ENCODE results near the gene RESP18.
"Not testable (repeated sequence)": the region's sequence is repeated elsewhere in the genome, so short reads cannot be mapped to it uniquely, and the experiment has no call there.

The RESP18 gene

DNA sequence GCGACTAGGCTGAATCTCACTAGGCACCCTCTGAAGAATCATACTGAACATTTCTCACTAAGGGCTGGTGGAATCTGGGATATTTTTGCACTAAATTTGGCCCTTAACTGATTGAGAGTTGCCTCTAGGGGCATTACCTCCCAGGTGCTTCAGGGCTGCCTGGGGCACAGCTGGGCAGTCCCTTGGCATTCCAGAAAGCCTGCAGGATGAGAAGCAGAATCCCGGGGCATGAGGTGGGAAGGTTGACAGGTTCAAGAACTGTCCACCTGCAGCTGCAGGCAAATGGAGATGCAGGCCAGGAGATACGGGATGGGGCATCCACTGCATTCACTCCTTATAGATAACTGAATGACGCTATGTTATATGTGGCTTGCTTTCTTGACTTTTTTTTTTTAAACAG, 7.4 kb downstream of the RESP18 start:
- no peak for DNase-seq

DNA sequence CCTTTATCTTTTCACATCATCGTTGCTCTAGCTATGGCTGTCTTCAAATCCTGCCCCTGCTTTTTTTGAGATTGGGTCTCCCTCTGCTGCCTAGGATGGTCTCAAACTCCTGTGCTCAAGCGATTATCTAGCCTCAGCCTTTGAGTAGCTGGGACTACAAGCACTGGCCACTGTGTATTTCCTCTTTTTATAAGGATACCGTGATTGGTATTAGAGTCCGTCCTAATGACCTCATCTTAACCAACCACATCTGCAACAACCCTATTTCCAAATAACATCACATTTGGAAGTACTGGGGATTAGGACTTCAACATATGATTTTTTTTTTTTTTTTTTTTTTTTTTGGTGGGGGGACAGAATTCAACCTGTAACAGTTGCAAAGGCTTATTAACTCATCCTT, 9.1 kb downstream of the RESP18 start:
- no peak for DNase-seq

DNA sequence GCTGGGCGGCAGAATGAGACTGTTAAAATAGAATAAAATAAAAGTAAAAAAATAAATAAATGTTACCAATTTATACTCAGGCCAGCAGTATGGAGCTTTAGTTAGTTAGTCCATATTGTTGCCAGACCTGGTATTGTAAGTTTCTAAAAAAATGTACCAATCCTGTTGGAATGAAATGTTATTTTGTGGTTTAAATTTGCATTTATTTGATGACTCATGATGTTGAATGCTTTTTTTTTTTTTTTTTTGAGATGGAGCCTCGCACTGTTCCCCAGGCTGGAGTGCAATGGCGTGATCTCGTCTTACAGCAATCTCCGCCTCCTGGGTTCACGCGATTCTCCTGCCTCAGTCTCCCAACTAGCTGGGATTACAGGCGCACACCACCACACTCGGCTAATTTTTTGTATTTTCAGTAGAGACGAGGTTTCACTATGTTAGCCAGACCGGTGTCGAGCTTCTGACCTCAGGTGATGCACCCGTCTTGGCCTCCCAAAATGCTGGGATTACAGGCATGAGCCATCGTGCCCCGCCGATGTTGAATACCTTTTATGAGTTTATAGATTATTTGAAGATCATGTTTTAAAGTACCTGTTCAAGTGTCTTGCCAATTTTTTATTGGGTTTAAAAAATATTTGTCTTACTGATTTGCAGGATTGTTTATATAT, 17.6 kb downstream of the RESP18 start:
- no peak for DNase-seq

DNA sequence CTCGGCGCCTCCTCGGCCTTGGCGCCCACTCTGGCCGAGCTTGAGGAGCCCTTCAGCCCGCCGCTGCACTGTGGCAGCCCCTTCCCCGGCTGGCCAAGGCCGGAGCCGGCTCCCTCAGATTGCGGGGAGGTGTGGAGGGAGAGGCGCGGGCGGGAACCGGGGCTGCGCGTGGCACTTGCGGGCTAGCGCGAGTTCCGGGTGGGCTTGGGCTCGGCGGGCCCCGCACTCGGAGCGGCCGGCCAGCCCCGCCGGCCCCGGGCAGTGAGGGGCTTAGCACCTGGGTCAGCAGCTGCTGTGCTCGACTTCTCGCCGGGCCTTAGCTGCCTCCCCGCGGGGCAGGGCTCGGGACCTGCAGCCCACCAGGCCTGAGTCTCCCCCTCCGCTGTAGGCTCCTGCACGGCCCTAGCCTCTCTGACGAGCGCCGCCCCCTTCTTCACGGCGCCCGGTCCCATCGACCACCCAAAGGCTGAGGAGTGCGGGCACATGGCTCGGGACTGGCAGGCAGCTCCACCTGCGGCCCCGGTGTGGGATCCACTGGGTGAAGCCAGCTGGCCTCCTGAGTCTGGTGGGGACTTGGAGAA, 19.8 kb downstream of the RESP18 start:
- not testable (repeated sequence) for DNase-seq

DNA sequence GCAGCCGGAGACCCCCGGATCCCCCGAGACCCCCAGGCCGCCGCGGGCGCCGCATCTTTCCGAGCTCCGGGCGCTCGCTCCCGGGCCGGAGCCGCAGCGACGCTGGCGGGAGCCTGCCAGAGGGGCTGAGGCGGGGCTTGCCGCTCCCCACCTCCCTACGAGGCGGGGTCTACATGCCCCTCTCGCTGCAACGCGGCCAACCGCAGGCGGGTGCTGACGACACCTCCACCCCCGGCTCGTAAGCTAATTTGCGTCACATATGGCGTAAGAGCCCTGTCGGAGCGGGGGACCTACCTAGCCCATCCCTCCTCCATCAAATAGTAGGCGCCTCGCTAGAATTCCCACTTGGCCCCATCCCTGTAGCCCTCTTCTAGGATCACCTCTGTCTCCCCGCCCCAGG, 23.3 kb downstream of the RESP18 start, which contains the start of gene PTPRN:
Gene PTPRN, minus strand, starts transcription at position 124 of the 400 bp plus-strand sequence. Its CDS starts 69 bp downstream, at position 55.
- DNase-seq = no peak

DNA sequence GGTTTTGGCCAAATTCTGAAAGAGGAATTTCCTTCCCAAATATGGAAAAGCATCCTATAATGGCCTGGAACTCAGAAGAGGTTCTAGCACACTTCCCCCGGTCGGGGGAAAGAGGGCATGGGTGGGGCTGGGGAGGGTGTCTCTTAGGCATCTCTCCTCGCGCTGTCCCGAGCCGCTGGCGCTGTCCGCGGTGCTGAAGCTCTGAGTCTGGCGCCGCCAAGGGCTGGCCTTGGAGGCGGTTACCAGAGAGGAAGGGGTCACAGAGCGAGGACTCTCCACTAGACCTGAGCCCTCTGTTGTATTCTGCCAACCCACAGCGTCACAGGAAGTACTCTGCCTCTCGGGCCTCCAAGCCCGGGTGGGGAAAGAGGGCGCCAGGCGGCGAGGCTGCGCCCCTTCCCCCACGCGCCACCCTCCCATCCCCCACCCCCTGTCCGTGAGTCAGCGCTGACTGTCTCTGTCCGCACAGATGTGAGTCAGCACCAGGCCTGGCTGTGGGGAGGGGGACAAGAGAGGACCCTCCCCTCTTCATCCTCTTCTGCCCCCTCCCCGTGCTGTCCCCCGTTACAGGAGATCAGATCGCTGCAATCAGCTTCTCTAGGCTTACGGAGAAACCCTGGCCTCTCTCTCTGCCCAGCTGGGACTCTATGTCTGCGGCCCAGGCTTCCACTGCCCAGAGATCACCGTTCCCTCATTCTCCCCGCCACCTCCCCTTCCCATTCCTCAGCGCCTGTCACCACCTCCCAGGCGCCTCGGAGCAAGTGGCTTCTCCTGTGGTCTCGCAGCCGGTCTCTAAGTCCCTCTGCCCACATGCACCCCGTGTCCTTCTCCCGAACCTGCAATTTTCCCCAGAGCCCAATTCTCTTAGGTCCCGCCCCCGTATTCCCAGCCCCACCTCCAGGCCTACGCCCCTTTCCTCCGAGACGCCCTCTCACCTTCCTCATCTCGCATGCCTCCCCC, 24.1 kb downstream of the RESP18 start:
- no peak for DNase-seq

DNA sequence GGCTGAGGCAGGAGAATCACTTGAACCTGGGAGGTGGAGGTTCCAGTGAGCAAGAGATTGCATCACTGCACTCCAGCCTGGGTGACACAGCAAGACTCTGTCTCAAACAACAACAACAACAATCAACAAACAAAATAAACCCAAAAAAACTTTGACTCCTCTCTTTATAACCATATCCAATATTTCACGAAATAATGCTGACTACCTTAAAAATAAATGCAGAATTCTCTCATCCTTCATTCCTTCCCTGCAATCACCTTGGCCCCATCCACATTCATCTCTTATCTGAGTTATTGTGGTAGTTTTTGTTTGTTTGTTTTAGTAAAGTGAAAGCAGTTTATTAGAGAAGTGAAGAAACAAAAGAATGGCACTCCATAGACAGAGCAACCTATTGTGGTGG, 26.5 kb downstream of the RESP18 start:
- no peak for DNase-seq

DNA sequence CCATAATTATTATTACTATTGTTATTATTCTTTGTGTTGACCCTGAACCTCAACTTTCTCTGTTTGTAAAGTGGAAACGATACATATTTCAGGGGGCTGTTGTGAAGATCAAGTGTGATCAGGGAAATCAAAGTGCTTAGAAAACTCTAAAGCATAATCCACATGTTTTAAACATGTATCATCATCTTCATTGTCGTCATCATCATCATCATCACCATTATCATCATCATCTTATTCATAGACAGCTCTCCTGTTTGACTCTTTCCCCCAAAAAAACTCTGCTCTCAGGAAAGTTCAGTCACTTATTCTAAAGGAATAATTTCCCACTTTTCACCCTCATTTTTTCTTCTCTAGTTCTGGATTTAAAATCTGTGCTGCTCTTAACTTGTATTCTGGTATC, 28.3 kb downstream of the RESP18 start:
- DNase-seq = no peak

DNA sequence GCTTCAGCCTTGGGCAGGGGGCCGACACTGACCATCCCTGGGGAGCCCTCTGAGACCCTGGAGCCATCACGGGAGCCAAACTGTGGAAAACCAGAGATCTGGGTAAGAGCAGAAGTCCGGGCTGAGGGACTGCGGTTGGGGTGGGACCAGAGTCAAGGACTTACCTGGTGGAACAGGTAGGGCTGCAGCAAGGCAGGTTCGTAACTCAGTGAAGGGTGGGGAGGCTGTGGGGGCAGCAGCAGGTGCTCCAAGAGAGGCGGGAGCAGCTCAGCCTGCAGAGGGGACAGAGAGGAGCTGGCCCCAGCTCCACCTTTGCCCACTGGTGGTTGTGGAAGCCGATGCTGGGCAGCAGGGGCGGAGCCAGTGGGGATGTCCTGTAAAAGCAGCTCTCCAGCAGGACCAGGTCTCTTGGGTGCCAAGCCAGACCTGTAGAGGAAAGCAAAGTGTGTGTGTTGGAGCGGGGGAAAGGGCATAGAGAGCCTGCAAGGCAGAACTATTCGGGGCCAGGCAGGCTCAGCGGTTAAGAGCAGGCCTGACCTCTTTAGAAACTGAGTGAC, 30.1 kb downstream of the RESP18 start:
- no peak for DNase-seq

DNA sequence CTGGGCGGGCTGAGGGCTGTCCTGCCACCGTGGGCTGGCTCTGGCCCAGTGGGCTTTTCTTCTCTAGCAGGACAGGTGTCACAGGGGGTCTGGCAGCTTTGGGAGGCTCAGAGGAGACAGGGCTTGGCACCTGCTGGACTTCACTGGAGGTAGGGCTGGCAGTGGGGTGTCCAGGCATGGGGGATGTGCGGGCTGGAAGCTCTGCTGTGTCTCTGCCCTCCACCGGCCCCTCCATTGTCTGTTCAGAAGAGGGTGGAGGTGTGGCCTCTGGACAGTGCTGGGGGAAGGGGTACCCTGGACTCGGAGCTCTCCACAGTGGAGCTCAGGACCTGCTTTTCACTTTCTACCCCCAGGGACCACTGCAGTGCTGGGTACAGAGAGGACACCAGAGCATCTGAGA, 32.5 kb downstream of the RESP18 start:
- DNase-seq = no peak

DNA sequence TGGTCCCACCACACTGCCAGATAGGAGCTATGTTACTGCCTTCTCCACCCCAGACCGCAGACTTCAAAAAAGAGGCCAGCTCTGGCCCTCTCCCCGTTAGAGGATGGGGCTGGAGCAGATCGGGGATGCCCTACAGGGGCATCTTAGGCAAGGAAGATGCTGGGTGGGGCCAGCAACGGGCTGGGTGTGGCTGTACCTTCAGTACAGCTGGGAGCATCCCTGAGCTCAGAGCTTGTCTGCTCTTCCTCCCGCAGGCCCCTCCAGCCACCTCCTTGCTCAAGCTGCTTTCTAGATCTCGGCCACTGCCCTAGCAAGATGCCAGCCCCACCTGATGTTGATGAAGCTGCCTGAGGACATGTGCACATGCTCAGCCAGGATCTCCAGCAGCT, 33.2 kb downstream of the RESP18 start:
- no peak for DNase-seq

DNA sequence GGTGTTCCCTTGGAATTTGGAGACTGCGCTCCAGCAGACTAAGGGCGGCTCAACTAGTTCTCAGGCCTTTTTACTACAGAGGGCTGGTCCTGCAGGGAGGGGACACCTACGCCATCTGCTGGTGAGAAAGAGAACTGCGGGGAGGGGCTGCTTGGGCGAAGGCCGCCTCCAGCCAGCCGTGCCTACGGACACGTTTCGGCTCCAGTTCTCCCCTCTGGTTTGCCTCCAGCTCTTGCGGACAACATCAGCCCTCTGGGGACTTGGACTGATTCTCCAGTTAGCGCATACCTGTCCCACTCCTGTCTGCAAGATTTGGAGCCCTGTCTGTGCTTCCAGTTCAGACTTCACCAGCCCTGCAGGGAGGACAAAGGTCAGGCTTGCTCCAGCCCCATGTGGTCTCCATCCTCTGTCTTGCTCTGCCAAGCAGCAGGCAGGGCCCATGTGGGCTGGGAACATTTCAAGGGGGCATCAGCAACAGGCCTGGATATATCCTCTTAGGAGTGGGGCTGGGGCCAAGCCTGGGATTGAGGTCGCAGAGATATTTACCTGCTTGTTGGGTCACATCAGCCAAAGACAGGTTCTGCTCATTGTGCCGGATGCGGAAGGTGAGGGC, 33.7 kb downstream of the RESP18 start:
- no peak for DNase-seq

DNA sequence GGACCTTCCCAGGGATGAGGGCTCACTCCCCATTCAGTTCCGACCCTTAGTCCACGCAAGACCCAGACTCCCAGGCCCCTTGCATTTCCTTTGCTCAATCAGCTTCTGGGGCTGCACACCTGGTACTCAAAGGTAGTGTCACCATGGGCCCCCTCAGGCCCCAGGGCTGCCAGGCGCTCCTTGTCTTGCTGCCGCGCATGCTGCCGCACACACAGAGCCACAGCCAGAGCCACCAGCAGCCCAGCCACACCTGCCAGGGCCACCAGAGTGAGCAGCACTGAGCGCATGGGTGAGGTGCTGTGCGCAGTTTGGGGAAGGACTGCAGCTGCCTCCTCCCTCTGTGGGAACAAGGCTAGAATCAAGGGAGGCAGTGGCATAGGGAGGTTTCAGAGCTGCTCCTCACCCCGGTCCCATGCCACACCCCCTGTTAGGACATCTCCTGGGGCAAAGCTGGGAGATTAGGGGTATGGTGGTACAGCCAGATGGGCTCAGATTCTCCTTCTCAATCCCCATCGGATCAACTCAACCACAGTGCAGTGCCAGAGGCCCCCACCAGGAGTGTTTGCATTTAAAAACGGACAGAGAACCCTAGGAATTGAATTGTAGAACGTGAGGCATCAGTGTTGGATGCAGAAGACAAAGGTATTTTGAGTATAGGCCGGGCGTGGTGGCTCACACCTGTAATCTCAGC, 34.6 kb downstream of the RESP18 start:
- DNase-seq = no peak

DNA sequence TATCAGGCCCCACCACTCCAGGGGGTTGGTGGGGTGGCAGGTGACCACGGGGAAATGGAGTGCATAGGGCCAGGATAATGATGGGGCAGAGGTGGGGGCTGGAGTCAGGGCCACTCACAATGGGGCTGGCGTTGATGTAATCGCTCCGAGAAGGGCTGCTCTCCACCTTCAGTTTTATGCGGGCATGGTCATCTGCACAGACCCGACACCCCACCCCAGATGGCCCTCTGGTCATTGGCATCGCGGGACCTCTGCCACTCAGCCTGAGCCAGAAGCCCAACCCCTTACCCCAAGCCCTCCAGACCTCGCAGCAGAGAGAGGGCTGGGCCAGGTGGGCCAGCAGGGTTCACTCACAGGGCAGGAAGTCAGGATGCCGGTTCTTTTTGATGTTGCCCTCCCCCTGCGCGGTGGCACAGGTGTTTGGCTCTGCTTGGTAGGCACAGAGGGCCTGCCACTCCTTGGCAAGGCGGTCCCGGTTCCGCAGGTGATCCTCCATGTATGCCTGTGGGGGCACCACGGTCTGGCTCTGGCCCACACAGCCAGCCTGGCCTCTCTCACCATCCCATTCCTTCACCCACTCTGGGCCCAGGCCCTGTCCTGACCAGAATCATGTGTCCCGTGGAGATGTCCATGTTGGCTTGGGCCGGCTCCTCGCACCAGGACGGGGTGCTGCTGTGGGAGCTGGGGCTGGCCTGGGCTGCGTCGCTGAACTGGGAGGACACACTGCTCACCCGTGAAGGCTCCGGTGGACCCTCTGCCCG, 35.7 kb downstream of the RESP18 start:
- no peak for DNase-seq

DNA sequence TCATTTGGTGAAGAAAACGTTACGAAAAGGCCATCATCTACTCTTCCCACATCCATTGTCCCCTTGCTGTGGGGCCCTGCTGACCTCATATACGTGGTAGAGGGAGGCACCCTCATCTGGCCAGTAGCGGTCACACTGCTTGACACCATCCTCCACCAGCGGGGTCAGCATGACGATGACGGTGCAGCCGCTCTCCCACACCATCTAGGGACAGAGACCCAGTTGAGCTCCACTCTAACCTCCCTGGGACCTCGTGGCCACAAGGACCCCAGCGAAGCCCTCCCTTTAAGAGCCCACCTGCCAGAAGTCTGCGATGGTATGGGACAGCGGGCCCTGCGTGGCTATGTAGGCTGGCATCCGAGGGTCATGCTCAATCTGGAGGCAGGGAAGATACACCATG, 36.4 kb downstream of the RESP18 start:
- DNase-seq = no peak

DNA sequence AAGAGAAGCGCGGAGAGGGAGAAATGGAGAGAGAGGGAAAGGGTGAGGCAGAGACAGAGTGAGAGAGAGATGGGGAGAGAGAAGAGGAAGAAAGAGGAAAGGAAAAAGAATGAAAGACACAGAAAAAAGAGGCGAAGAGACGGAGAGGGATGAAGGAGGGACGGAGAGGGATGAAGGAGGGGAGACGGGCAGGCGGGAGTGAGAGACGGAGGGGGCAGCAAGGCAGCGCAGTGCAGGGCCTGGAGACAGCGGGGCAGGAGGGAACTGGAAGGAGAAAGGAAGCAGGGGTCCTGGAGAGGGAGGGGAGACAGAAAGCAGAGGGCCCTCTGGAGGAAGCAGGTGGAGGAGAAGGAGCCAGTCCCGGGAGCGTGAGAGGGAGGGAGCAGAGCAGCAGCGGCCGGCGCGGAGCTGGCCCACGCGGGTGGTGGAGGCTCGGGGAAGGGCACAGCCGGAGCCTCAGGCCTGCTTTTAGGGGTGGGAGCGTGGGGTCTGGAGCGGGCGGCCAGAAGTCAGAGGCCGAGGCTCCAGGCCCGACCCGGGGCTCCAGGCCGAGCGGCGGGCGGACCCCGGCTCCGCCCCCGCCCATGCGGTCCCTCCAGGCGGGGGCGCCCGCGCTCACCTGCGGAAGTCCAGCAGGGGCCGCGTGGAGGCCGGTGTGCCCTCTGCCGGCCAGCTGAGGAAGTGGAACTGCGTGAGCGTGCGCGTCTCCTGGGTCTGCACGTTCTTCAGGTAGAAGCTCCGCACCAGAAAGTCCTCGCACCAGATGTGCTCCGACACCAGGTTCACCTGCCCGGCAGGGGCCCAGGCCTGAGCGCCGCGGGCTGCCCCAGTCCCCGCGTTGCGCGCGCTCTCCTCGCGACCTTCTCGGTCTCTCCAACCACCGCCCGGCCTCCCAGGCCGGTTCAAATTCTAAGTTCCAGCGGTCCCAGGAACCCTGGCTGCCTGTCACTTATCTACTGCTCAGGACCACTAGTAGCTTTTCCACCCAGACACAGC, 37.9 kb downstream of the RESP18 start:
- no peak for DNase-seq

DNA sequence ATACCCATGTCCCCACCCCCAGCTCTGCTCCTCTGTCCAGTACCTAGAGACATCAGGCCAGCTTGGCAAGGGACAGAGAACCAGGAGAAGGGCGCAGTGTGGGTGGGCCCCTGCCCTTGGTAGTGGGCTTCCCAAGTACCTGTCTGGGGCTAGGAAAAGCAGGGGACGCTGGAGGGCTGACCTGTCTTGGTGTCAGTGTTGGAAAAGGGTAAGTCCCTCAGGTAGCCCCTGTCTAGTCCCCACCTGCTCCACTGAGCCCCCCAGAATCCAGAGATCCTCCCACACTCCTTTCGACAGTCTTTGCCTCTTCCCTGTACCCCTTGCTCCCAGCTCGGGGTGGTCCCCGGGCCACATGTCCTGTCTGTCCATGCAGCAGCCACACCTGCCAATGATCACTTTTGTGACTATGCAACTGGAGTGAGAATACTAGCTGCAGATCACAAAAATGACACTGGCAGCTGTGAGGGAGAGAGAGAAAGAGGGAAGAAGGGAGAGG, 38.8 kb downstream of the RESP18 start:
- DNase-seq = no peak

DNA sequence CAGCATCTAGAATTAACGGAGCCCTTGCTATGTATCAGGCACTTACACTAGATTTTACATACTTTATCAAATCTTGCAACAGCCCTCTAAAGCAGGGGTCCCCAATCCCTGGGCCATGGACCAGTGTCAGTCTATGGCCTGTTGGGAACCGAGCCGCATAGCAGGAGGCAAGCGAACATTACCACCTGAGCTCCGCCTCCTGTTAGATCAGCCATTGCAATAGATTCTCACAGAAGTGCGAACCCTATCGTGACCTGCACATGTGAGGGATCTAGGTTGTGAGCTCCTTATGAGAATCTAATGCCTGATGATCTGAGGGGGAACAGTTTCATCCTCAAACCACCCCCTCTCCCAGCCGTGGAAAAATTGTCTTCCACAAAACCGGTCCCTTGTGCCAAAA, 39.9 kb downstream of the RESP18 start:
- no peak for DNase-seq

DNA sequence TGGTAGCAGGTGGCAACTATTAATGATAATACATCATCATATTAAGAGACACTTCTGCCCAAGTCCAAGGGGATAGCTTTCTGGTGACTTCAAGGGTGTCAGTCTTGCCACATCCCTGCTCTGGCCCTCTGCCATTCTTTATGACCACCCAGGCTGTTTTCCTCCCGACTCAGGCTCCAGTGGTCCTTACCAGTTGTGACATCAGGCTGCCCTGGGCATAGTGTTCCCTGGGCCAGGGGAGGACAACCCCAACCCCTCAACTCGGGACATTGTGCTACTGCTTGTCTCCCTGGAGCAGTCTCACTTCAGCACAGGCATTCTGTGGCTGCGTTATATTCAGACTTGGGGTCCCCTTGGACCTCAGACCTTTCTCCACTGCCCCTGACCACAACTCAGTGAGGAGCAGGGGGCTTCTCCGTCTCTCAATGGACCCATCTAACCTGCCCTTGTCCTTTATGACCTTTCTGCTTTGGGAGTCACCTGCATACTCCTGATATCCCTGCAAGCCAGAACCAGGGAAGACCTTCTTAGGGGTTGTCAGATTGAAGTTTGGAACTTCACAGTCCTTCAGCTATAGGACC, 40.5 kb downstream of the RESP18 start:
- DNase-seq = no peak

DNA sequence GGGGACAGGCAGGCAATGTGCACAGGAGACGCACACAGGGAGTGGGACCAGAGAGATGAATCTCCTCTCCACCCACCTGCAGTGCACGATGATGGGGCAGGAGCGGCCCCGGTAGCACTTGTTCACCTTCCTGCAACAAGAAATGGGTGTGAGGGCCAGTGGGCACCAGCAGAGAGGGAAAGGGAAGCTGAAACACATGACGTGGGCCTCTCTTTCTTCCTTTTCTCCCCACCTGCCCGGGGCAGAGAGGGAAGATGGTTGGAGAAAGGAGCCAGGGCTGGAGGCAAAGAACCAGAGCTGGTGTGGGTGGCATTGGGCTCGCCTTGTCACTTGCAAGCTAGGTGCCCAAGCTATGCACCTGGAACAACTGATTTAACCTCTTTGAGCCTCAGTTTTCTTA, 41.1 kb downstream of the RESP18 start:
- DNase-seq = no peak

All from SIG-M5 (cell line).